Lower leg skin (tissue), 4 donors: ENCODE data around the gene CMPK2. TPM values are rescaled to one million over a fixed set of nuclear protein-coding genes. Genes with fewer than 3 reads are reported as not detected.

Experiments used
- DNase-seq, 2 donors: peaks; one replicate each; pipeline ENCODE4 v3.0.0-alpha.2; 2019; ENCODE audit warnings: low spot score in 2 of 2
- H3K4me3 ChIP-seq: fragments of 200-600 bp; sonication (generic); 2 replicates; pipeline ENCODE4 v1.5.1; 2017; ENCODE audit warnings: mild to moderate bottlenecking, low read depth; ENCODE audit not compliant: poor library complexity, severe bottlenecking
- POLR2A ChIP-seq, 2 donors: fragments of 450-650 bp; IDR thresholded peaks; one replicate each; pipeline ENCODE4 v1.6.1; 2016 to 2017; ENCODE audit warnings: antibody characterized with exemption in 2 of 2, mild to moderate bottlenecking in 1 of 2, moderate library complexity in 1 of 2
- WGBS, 2 donors: methylation state at CpG; one replicate each; pipeline ENCODE4 v1.1.5; 2018; 5-methylcytosine and 5-hydroxymethylcytosine counted together
- intact Hi-C: fragments of 100-400 bp; cut with DNase I; formaldehyde crosslinking; loops from one replicate; pipeline ENCODE4 v1.15.0; 2023; ENCODE audit warnings: low total_unique reads
- total RNA-seq, 4 donors: library from RNA; depleted of rRNA; stranded (reverse); fragments of >200 nt; gene quantifications; one replicate each; pipeline ENCODE4 v1.1.0, GENCODE V29; 2016
- TF ChIP-seq, protein P1 (sequence below), 3 donors: fragments of 450-650 bp; IDR thresholded peaks; one replicate each; pipeline ENCODE4 v1.5.1; 2016; ENCODE audit warnings: antibody characterized with exemption in 3 of 3, mild to moderate bottlenecking in 3 of 3, moderate library complexity in 2 of 3

CMPK2 gene
- total RNA-seq, 4 donors from 2014 or later = 0.30 to 3.7 (median 2.3) TPM

DNA sequence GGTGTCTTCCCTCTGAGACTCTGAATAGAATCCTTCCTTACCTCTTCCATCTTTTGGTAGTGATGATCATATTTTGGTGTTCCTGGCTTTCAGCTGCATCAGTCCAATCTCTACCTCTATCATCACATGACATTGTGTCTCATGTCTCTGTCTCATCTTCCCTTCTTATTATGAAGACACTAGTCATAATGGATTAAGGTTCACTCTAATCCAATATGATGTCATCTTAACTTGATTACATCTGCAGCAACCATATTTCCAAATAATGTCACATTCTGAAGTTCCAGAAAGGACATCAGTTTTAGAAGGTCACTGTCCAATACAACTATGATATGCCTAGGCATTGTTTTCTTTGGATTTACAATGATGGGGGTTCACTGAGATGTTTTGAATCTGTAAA is 31.5 kb downstream of the CMPK2 start:
- no peak for TF ChIP-seq POLR2A (IDR thresholded peaks at IDR 0.05)
- TF ChIP-seq, protein P1, sequence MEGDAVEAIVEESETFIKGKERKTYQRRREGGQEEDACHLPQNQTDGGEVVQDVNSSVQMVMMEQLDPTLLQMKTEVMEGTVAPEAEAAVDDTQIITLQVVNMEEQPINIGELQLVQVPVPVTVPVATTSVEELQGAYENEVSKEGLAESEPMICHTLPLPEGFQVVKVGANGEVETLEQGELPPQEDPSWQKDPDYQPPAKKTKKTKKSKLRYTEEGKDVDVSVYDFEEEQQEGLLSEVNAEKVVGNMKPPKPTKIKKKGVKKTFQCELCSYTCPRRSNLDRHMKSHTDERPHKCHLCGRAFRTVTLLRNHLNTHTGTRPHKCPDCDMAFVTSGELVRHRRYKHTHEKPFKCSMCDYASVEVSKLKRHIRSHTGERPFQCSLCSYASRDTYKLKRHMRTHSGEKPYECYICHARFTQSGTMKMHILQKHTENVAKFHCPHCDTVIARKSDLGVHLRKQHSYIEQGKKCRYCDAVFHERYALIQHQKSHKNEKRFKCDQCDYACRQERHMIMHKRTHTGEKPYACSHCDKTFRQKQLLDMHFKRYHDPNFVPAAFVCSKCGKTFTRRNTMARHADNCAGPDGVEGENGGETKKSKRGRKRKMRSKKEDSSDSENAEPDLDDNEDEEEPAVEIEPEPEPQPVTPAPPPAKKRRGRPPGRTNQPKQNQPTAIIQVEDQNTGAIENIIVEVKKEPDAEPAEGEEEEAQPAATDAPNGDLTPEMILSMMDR (IDR thresholded peaks at IDR 0.05) = no peak
- intact Hi-C loops = no loop called here
- H3K4me3 ChIP-seq = no peak overlapping the region
- DNase-seq = no peak

DNA sequence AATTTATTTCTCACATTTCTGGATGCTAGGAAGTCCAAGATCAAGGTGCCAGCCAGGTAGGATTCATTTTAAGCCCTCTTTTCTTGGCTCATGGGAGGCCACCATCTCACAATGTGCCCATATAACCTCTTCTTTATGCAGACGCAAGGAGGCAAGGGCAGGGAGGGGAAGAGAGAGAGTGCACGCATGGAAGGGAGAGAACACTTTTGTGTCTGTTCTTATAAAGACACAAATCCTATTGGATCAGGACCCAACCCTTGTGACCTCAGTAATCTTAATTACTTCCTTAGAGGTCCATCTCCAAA is 32.5 kb downstream of the CMPK2 start:
- no peak for DNase-seq
- intact Hi-C loops = no loop called here
- 92 to 98% methylated on average over 2 of the region's 2 CpGs for WGBS, 2 donors
- H3K4me3 ChIP-seq = no peak overlapping the region
- TF ChIP-seq POLR2A (IDR thresholded peaks at IDR 0.05) = no peak
- TF ChIP-seq, protein P1 (IDR thresholded peaks at IDR 0.05) = no peak

DNA sequence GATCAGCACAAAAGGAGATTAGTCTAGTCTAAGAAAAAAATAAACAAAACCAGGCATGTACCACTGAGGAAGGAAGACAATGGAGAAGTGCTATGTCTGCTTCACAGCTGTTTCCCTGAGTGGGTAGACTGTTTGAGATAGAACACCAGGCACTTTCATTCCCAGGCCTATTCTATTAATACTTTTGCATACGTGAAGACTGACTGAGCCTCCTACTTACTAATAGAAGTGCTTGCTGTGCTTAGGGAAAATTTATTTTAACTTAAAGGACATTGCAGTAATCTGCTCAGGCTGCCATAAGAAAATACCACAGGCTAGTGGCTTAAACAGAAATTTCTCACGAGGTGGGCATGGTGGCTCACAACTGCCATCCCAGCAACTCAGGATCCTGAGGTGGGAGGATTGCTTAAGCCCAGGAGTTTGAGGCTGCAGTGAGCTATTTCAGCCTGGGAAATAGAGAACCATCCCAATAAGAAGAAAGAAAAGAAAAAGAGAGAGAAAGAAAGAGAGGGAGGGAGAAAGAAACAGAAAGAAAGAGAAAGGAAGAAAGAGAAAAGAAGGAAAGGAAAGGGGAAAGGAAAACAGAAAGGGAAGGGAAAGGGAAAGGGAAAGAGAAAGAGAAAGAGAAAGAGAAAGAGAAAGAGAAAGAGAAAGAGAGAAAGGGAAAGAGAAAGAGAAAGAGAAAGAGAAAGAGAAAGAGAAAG is 33.0 kb downstream of the CMPK2 start:
- WGBS, 2 donors = 68 to 70% methylated on average over 2 of the region's 2 CpGs
- DNase-seq = no peak
- TF ChIP-seq, protein P1 (IDR thresholded peaks at IDR 0.05) = no peak
- TF ChIP-seq POLR2A (IDR thresholded peaks at IDR 0.05) = no peak
- intact Hi-C loops = no loop called here
- H3K4me3 ChIP-seq = no peak overlapping the region

DNA sequence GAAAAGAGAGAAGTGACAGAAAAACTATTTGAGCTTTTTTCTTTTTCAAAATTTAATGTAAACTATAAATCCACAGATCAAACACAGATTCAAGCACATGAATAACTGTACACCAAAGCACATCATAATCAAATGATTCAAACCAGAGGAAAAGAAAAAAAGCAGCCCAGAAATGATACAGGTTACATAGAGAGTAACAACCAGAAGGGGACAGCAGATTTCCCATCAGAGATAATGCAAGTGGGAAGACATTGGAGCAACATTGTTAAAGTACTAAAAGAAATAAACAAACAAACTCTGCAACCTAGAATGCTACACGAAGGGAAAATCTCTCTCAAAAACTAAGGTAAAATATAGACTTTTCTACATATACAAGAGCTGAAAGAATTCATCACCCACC is 34.5 kb downstream of the CMPK2 start:
- DNase-seq = no peak
- 65 to 66% methylated on average over 1 of the region's 1 CpG for WGBS, 2 donors
- TF ChIP-seq, protein P1 (IDR thresholded peaks at IDR 0.05) = no peak
- no peak for TF ChIP-seq POLR2A (IDR thresholded peaks at IDR 0.05)
- intact Hi-C loops = no loop called here
- no peak overlapping the region for H3K4me3 ChIP-seq

DNA sequence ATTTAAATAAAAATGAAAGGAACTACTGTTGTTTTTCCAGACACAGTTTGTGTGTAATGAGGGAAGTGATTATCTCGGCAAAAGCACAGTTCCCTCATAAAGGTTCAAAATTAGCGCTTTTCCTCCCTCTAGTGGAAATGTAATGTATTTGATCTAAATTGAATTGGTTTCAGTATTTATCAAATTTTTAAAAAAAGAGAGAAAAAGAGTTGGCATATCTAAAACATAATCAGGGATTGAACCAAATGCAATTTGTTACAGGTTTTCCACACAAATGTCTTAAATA is 37.5 kb downstream of the CMPK2 start:
- WGBS, 2 donors = 8% methylated on average over 2 of the region's 2 CpGs
- TF ChIP-seq POLR2A (IDR thresholded peaks at IDR 0.05) = no peak
- TF ChIP-seq, protein P1 (IDR thresholded peaks at IDR 0.05) = no peak
- H3K4me3 ChIP-seq = no peak overlapping the region
- no peak for DNase-seq
- intact Hi-C loops = no loop called here

DNA sequence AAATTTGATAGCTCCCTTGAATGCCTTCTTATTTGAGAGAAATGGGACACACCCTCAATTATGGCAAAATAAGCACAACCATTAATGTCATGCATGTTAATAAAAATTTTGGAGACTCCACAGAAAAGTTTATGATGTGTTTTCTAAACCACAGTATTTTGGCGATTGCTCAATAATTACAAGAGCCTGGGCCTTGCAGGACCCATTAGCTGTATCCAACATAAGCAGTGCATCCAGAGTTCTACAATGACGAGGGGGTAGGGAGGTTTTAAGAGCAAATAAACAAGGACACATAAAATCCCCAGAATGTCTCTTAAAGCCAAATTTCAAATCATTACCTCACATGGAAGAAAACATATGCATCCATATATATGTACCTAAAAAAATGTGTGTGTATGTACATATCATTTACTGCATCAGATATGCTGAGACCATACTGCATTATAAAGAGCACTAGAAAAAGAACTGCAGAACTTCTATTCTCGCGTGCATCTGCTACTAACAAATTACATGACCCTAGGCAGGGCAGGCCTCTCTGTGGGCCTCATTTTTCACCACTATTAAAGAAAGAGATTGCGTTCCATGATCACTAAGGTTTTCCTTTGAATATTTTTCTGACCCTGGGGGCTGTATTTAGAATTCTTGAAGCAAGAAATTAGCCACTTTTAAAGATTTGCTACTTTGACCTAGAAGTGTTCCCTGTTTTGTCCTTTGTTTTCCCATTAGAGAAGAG is 38.0 kb downstream of the CMPK2 start:
- no peak for DNase-seq
- intact Hi-C loops = no loop called here
- 38 to 40% methylated on average over 5 of the region's 5 CpGs for WGBS, 2 donors
- H3K4me3 ChIP-seq = no peak overlapping the region
- no peak for TF ChIP-seq POLR2A (IDR thresholded peaks at IDR 0.05)
- TF ChIP-seq, protein P1 (IDR thresholded peaks at IDR 0.05) = no peak
